KOPT-K1 (cell line): Measurements from ENCODE around the gene SNX12.
"Not testable (repeated sequence)": the region's sequence is repeated elsewhere in the genome, so short reads cannot be mapped to it uniquely, and the experiment has no call there.

Source experiments
- H3K27ac ChIP-seq: fragments of 200-600 bp; sonication (generic); 2 replicates; pipeline ENCODE4 v1.5.1; 2016; ENCODE audit warnings: antibody characterized with exemption, mild to moderate bottlenecking, low read depth, low read length; ENCODE audit not compliant: poor library complexity, severe bottlenecking
- H3K36me3 ChIP-seq: fragments of 200-600 bp; sonication (generic); 2 replicates; pipeline ENCODE4 v1.5.1; 2017; ENCODE audit warnings: antibody characterized with exemption, mild to moderate bottlenecking, low read length, moderate library complexity; ENCODE audit not compliant: insufficient read depth
- H3K9me3 ChIP-seq: fragments of 200-600 bp; sonication (generic); 2 replicates; pipeline ENCODE4 v1.5.1; 2017; ENCODE audit warnings: antibody characterized with exemption, low read length, mild to moderate bottlenecking; ENCODE audit not compliant: insufficient read depth, poor library complexity, severe bottlenecking

Gene SNX12

DNA sequence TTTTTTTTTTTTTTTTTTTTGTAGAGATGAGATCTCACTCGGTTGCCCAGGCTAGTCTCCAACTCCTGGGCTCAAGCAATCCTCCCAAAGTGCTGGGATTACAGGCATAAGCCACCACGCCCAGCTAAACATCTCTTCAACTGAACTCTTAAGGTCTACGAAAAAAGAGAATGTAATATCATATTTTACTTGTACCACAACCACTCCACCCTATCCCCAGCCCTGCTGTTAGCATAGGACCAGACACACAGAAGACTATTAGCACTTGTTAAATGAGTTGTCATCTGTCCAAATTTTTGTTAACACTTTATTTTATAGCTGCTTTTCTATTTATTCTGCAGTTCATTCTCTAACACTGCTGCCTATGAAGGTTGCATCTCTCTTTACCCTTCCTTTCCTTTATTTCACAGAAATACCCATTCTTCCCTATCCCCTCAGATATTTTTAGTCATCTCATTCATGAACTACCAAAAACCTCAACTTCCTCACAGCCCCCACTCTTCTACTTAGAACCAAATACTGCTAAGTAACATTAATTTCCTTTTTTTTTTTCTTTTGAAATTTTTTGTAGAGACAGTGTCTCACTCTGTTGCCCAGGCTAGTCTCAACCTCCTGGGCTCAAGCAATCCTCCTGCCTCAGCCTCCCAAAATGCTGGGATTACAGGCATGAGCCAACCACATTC lies 10.1 kb downstream of the SNX12 start:
- no peaks in the 10 kb centered on the region for H3K9me3 ChIP-seq

DNA sequence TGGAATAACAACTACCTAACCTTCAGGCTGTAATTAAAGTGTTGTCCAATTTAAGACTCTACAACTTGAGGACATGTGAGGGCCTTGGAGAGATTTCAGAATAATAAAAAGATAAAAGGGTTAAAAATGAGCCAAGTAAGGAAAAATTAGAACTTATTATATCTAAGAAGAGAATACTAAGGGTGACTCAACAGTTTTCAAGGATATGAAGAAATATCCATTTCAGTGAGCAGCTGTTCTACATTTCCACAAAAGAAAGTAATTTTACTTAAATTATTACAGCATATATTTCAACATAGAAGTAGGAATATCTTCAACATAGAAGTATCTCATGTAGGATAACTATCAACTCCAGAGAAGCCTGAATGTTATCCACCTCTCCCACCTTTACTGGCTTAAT lies 11.3 kb downstream of the SNX12 start:
- peaks cover 43% of the 10 kb centered on the region for H3K36me3 ChIP-seq
- no peak overlapping the region for H3K27ac ChIP-seq
- no peaks in the 10 kb centered on the region for H3K9me3 ChIP-seq

More for the DNA sequence above, 10.1 kb downstream of the SNX12 start:
- Histone ChIP-seq H3K36me3 (peaks cover 50% of the 10 kb centered on the region), H3K27ac (no peak overlapping the region)

DNA sequence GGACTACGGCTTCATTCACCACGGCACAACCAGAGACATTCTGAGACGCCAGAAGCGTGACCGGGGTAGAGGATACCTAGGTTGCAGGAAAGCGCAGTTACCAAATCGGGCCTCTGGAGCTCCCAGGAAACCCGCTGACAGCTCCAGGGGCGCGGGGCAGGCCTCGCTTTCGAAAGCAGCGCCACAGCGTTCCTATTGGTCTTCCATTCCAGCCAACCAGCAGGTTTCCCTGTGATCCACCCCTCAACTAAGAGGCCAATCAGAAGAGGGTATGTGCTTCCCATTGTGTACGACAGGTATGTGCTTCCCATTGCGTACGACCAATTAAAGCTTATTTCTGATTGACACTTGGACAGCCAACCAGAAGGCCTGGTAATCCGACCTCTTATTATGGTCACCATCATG lies 14.9 kb downstream of the SNX12 start:
- Histone ChIP-seq H3K9me3 (no peaks in the 10 kb centered on the region), H3K27ac (peak overlapping the region; percentile 81), H3K36me3 (peaks cover 17% of the 10 kb centered on the region)

DNA sequence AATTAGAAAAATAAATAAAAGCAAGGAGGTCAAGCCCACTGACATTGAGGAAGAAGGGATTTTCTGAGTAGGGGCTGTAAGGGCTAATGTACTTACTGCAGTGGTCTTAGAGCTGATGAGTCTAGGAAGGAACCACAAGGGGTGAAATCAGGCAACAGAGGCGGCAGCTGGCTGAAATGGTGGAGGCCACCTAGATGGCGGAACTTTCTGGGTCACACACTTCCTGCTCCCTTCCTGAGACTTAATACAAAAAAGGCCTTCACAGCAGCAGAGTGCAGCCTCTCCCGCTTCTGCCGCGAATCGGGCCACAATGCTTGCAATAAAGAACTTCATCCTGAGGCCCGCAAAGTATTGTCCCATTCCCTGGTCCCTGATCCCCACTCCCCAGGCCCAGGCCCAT lies 15.4 kb downstream of the SNX12 start:
- H3K36me3 ChIP-seq, result peaks cover 12% of the 10 kb centered on the region
- H3K9me3 ChIP-seq, result no peaks in the 10 kb centered on the region
- H3K27ac ChIP-seq, result peak overlapping the region; percentile 81

DNA sequence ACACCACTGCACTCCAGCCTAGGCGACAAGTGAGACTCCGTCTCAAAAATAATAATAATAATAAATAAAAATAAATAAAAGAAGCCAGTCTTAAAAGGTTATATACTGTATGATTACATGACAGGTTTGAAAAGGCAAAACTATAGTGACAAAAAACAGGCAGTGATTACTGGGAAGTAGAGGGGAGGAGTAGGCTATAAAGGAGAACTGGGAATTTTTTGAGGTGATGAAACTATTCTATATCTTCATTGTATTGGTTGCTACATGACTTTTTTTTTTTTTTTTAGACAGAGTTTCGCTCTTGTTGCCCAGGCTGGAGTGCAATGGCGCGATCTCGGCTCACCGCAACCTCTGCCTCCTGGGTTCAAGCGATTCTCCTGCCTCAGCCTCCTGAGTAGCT lies 20.2 kb downstream of the SNX12 start:
- not testable (repeated sequence) for H3K27ac ChIP-seq, H3K9me3 ChIP-seq, H3K36me3 ChIP-seq

DNA sequence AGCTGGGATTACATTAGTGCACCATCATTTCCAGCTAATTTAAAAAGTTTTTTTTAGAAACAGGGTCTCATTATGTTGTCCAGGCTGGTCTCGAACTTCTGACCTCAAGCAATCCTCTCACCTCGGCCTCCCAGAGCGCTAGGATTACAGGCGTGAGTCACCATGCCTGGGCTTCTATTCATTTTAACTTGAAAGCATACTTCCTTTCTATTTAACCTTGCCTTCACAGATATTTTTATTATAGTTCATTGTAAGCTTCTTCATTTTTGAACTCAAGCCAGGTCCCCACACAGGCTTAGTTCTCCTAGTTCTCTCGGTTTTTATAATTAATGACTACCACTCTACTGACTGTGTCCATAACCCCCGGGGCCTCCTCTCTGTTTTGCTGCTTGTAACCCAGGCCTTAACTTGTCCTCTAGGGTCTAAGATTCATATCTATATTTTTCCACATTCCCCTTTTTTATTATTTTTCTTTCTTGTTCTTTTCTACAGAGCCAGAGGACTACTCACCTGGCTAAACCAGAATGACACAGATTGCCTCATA lies 50.7 kb downstream of the SNX12 start:
- Histone ChIP-seq H3K36me3 (no peaks in the 10 kb centered on the region), H3K9me3 (no peaks in the 10 kb centered on the region), H3K27ac (no peak overlapping the region)
